ENCODE data around the gene TTC21B.
"Not testable (repeated sequence)": the region's sequence is repeated elsewhere in the genome, so short reads cannot be mapped to it uniquely, and the experiment has no call there.

TTC21B gene

DNA sequence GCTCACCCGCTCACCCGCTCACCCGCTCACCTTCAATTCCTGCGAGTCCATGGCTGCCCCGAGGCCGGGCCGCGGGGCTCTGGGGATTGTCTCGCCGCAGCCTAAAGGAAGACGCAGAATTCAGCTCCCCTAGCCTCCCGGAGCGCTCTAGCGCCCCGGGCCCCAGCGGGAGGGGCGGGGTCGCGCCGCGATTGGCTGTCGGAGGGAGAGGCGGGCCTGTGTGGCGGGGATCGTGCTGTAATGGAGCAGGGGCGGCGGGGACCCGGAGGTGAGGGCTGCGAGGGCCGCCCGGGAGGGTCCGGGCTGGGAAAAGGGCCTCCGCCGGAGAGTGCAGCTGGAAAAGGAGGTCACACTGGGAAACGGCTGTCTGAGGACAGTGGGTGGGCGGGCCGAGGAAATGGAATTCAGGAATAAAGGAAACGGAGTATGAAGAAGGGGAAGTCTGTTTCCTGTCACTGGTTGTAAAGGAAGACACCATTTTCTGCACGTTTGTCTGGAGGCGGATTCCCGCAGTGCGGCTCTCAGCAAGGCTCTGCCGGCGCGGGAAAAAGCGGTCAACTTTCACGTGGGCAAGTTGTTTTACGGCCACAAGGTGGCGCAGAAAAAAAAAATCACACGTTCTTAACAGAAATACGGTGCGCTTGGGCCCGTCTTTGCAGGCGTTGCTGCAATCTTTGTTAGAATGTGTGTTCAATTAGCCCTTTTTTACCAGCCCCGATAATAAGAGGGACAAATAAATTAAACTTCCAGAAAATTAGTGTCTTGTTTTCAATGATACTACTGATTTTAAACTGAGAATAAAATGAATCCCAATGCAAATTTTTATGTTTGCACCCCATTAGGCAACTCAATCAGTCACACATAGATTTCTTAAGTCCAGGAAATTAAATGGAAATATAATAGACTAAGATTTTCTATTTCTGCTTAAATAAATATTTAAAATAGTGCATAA, at the start of gene TTC21B:
Gene TTC21B (minus strand): TSS at position 122 of the 952 bp plus-strand sequence. CDS start 71 bp downstream, at position 51.
- peak; percentile 95 to 97 (median 95) for DNase-seq

DNA sequence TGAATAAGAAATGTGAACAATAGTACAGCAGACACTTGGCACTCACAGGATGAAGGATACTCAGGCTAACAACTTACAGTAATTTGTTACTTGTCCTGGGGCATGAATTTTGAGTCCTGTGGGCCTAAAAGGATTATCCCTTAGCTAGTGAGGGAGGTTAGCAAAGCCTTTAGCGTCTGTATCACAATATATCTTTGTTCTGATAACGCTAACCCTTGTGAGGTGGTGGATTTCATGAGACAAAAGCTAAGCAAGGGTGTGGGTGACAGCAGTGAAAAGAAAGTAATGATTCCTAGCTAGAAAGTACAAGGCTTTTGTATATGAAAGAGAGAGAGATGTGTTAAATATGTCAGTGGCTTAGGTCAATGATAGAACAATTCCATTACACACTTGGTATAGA, 46.8 kb upstream of the TTC21B start:
- DNase-seq = no peak

DNA sequence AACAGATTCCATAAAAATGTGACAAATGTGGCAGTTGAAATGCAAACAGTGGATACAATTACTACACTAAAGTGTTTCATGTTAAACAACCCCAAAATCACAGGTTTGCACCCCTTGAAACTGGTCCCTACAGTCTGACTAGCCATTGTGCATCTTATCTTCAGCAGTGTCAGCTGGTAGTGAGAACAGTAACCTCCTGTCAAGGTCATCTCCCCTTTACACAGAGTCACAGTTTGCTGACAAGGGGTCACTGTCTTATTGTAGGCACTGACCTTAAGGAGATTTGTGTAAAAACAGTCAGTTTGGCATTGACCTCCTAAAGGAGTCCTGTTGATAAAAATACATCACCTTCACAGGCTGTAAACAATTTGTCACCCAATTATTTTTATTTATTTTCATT, 37.3 kb upstream of the TTC21B start:
- DNase-seq = no peak

DNA sequence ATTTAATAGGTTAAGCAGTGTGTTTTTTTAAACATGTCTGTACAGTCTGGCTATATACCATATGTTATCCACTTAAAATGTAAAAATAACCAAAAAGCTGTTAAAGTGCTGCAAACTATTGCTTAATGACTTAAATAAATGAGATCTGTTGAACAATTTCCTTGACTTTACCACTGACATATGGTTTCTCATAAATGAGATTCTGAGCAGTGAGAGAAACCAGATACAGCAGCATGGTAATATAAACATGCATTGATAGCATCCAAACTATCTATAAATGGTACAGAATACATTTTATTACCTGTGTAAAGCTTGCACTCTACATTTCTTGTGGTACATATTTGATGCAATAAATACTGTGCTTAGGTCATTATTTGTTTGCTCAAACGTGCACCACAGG, 36.3 kb upstream of the TTC21B start:
- DNase-seq = no peak

DNA sequence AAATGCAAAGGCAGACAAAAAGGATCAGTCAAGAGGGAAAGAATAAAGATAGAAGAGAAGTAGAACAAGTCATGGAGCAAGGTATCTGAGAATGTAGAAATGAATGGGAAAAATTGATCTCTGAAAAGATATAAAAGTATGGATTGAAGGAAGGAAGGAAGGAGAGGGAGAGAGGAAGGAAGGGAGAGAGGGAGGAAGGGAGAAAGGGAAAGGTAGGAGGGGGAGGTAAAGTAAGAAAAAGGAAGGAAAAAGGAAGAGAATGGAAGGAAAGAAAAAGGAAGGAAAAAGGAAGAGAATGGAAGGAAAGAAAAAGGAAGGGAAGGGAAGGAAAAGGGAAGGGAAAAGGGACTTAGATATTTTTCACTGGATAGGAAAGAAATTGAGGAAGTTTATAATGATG, 31.5 kb upstream of the TTC21B start:
- DNase-seq = no peak

DNA sequence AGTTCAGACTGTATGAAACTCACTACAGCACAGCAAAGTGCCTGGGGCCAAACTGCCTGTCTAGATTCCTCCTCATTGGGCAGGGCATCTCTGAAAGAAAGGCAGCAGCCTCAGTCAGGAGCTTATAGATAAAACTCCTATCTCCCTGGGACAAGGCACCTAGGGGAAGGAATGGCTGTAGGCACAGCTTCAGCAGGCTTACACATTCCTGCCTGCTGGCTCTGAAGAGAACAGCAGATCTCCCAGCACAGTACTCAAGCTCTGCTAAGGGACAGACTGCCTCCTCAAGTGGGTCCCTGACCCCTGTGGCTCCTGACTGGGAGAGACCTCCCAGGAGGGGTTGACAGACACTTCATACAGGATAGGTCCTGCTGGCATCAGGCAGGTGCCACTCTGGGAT, 18.6 kb upstream of the TTC21B start:
- not testable (repeated sequence) for DNase-seq

DNA sequence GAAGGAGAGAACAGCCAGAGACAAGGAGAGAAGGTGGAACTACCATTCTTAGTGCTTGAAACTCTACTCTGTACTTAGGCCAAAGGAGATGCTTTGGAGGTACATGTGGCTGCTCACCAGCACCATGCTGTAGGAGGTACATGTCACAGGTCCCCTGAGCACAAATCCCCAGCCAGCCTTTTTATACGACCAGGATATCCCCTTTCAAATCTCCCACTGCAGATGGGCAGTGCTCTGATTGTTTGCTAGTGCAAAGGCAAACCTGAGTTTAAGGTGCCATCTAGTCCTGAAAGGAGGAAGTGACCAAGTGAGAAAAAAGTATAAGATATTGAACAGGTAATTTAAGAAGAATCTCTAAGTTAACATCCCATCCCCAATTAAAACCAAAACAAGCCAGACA, 17.1 kb upstream of the TTC21B start:
- DNase-seq = no peak

DNA sequence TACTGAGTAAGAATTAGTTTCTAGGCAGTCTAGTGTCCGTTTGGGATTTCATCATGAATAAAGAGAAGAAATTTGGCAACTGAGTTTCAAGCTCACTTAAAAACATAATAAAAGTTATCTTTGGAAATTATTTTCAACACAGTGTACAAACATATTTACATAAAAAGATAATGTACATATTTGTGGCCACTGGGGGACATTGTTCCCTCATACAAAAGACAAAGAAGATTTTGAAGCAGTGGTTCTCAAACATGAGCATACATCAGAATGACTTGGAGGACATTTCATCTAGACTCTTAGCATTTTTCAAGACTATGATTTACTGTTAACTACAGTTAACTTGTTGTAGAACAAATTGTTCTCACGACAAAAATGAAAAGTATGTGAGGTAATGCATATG, 15.7 kb upstream of the TTC21B start:
- no peak for DNase-seq

DNA sequence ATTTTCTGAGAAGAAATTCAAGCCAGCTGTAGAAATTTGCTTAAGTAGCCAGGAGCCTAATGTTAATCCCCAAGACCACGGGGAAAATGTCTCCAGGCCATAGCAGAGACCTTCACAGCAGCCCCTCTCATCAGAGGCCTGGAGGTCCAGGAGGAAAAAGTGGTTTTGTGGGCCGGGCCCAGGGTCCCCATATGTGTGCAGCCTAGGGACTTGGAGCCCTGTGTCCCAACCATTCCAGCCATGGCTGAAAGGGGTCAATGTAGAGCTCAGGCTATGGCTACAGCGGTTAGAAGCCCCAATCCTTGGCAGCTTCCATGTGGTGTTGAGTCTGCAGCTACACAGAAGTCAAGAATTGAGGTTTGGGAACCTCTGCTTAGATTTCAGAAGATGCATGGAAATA, 14.2 kb upstream of the TTC21B start:
- DNase-seq = no peak

DNA sequence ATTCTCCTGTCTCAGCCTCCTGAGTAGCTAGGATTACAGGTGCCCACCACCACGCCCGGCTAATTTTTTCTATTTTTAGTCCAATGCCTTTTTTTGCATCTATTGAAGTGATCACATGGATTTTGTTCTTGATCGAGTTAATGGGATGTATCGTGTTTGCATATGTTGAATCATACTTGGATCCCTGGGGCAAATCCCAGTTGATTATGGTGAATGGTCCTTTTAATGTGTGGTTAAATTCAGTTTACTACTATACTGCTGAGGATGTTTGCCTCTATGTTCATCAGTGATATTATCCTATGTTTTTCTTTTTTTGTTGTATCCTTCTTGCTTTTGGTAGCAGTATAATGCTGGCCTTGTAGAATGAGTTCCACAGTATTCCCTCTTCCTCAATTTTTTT, 8.2 kb upstream of the TTC21B start:
- DNase-seq = no peak

DNA sequence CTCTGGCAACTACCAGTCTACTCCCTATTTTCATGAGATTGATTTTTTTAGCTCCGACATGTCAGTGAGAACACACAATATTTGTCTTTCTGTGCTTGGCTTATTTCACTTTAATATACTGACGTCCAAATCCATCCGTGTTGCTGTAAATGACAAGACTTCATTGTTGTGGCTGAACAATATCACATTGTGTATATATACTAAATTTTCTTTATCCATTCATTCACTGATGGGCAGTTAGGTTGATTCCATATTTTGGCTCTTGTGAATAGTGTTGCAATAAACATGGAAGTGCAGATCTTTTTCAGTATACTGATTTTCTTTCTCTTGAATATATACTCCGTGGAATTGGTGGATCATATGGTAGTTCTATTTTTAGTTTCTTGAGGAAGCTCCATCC, 5.8 kb upstream of the TTC21B start:
- DNase-seq = no peak

DNA sequence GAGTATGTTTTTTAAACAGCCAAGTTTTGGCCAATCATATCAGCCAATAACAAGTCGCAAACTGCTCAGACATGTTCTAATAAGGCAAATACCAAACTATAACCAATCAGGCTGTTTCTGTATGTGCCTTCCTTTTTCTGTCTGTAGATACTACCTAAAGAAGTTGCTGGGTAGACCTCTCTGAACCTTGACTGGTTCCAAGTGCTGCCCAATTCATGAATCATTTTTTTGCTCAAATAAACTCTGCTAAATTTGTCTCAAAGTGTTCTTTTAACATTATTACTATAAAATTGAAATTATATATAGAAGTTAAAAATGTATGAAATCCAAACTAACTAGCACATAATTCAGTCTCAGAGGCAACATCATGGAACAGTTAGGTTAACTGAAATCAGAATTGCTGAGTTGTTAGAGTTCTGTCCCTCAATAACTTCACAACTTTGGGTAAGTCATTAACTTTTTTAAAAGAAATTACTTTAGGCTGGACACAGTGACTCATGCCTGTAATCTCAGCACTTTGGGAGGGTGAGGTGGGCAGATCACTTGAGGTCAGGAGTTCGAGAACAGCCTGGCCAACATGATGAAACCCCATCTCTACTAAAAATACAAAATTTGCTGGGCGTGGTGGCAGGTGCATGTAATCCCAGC, 4.9 kb upstream of the TTC21B start:
- no peak for DNase-seq

DNA sequence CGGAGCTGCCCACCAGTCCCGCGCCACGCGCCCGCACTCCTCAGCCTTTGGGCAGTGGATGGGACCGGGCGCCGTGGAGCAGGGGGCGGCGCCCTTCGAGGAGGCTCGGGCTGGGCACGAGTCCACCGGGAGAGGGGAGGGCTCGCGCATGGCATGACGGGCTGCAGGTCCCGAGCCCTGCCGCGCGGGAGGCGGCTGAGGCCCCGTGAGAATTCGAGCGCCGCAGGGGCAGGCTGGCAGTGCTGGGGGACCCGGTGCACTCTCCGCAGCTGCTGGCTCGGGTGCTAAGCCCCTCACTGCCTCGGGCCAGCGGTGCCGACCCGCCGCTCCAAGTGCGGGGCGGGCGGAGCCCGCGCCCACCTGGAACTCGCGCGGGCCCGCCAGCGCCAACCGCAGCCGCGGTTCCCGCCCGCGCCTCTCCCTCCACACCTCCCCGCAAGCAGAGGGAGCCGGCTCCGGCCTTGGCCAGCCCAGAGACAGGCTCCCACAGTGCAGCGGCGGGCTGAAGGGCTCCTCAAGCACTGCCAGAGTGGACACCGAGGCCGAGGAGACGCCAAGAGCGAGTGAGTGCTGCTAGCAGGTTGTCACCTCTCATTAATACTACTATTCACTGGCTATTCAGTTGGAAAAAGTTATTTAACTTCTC, 3.6 kb upstream of the TTC21B start:
- DNase-seq = no peak

DNA sequence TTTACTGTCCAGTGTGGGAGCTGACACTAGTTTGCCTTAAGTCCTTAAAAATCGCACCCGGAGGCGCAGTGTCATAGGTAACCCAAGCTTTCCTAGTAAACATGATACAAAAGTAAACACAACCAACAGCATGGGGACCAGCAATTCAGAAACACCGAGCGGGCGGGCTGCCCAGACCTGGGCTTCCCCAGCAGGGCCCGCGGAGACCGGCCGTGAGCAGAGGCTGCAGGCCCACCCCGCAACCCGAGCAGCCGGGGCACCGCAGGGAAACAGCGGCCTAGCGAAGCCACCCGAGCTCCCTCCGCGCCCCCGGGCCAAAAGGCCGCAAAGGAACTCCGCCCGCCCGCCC, 296 bp downstream of the TTC21B start:
- DNase-seq = no peak

DNA sequence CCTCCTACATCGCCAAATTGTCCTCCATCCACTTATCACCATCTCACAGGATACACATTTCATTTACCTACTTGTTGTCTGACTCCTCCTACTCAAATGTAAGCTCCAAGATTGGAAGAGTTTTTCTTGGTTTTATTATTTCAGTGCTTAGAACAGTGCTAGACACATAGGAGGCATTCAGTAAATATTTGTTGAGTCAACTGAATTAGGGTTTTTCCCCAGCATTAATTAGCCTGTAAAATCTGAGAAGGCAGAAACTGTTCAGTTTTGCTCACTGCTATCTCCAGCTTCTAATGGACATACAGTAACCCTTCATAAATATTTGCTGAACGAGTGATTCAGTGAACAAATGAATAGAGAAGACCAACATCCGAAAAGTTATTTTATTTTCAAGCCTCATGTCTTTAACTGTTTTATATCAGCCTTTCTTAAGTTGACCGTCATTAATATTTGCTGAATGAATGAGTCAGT, 800 bp downstream of the TTC21B start:
- DNase-seq = peak in 2 of 3 donors; percentile 18 to 20

DNA sequence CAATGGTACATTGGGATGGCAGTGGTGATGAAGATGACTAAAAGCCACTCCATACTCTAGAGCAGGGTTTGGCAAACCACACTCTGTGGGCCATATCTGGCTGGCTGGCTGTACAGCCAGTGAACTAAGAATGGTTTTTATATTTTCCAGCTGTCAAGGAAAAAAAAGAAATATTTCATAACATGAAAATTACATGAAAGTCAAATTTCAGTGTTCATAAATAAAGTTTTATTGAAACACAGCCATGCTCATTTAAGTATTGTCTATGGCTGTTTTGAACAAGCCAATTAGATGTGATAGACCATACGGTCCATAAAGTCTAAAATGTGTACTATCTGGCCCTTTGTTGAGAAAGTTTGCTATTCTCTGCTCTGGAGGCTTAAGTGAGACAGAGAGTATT, 1.5 kb downstream of the TTC21B start:
- no peak for DNase-seq

DNA sequence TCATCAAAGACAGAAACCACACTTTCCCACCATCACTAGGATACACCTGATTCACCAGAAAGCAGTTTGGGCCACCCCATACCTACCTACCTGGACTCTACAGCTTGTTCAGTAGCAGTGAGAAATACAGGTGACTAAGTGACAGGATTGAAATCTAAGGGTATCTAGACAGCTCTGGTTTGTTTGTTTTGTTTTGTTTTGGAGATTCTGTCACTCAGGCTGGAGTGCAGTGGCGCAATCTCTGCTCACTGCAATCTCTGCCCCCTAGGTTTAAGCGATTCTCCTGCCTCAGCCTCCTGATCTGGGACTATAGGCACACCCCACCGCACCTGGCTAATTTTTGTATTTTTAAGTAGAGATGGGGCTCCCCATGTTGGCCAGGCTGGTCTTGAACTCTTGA, 3.1 kb downstream of the TTC21B start:
- DNase-seq = no peak

DNA sequence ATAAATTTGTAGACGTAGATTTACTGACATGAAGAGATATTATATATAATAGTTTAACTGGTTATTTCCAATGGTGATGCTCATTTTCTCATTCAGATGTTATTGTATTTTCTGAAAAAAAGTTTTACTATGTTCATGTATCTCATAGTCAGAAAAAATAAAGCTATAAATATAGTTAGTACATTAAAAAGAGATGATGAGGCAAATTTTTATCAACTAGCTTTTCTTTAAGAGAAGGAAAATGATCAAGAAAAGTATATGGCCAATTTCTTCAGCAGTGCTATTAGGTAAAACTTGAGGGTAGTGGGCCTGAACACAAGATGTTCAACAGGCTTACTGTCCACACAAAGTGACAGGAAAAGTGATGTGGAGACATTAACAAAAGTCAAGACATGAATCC, 11.7 kb downstream of the TTC21B start:
- no peak for DNase-seq

DNA sequence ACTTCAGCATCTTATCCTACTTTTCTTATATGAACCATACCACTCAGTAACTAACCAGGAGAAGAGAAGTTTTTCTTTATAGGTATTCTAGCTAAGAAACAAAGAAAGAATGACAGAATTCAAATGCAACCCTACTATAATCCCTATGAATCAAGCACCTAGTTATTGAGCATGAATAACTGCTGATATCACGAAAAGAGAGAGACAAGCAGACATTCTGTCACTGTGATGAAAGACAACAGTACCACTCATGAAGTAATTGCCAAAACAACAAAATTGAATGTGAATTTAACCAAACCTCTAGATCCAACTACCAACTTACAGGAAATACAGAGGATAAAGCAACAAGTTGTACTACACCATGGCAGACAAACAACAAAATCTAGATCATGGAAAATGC, 15.3 kb downstream of the TTC21B start:
- DNase-seq = no peak

DNA sequence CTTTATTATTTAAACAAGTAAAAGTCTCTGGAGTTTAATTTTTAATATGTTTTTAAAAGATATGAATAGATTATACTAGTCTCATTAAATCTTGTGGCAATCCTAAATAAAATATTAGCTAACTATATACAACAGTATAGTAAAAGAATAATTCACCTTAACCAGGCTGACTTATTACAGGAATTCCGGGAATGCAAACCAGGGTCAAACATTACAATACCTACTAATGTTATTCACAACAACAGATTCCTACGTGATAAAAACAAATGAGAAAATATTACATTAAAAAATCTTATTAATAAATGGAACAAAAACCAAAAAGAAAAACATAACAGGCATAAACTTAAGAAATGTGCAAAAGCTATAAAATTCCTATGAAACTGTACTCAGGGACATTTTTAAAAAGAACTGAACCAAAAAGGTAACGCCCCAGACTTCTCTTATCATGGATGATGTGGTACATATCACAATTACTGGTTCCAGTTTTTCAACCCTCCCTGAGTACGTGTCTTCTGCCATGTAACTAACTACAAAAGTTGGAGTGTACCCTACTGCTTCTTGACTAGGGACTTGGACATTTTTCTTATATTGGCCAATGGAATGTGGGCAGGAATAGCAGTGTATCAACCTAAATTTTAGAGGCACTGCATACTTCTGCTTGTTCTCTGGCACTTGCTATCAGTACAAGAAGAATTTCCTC, 20.2 kb downstream of the TTC21B start:
- DNase-seq = peak in 1 of 3 donors; percentile 15

DNA sequence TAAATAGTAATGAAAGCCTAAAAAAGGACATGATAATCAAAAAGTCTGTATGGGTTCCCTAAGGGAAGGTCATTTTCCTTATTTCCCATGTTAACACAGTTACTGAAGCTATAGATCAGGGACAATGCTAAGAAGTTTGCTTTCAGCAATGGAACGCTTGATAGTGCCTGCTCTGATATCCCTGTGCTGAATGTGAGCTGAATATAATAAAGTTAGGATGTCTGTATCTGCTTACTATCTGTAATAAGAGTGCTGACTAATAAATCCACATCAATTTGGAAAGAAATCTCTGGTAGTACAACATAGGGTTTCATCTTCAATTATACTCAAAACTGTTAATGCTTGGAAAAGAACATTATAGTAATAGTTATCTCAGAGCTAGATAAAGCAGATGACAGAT, 25.8 kb downstream of the TTC21B start:
- peak in 1 of 3 donors; percentile 5 for DNase-seq

DNA sequence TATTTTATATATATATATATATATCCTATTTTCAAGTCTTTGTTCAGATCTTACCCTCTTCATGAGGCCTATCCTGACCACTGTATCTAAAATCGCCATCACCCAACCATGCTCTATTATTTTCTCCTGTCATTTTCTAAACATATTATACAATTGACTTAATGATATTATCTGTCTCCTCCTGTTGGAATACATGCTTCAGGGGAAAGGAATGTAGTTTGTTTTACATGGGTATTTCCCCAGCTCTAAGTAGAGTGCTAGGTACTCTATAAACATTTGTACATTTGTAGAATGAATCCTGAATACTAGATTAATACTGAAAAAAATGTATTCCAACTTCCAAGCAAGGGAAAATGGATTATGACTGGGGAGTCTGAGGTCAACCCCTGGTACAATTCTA, 26.2 kb downstream of the TTC21B start:
- DNase-seq = peak in 1 of 3 donors; percentile 1

DNA sequence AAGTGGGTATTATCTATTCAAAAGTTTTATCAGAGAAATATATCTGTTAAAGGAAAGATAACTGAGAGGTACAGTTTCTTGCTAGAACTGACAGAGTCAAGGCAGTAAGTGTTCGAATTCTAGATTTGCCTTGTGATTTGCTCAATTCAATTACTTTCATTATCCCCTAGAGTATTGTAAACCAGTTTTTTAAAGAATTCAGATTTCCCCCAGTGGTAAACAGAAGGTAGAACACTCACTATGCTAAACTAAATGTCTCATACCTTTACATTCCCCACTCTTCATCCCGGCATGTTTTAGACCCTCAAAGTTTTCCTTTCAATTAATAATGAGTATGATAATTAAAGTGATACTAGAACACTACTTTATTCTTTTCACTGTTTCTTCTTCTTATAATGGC, 28.6 kb downstream of the TTC21B start:
- DNase-seq = no peak
